Measurements from ENCODE around the gene KRT33B. TPM values are rescaled to one million over a fixed set of nuclear protein-coding genes. Genes with fewer than 3 reads are reported as not detected.

The KRT33B gene
- total RNA-seq, 4 donors from 2014 or later, result not detected

GRCh38 chr17:41407226-41407625 is 37.6 kb upstream of the KRT33B start:
- 96 to 97% methylated on average over 3 to 7 of the region's 10 CpGs for WGBS, 2 donors (ENCODE audit: low coverage in 1 of 2)
- Histone ChIP-seq H3K36me3 (no peaks in the 10 kb centered on the region), H3K4me3 (no peak overlapping the region)

GRCh38 chr17:41406205-41406604 is 36.6 kb upstream of the KRT33B start:
- H3K9me3 ChIP-seq, result no peaks in the 10 kb centered on the region
- no peak overlapping the region for H3K27ac ChIP-seq
- no peaks in the 10 kb centered on the region for H3K36me3 ChIP-seq
- no peak for ATAC-seq
- no peak overlapping the region for H3K4me3 ChIP-seq
- TF ChIP-seq POLR2A (IDR thresholded peaks at IDR 0.05) (no peak), POLR2AphosphoS5 (IDR thresholded peaks at IDR 0.05) (no peak), EP300 (IDR thresholded peaks at IDR 0.05) (no peak)
- 33 to 88% methylated on average over 1 to 4 of the region's 5 CpGs for whole genome bisulfite sequencing, 2 donors (ENCODE audit: low coverage in 1 of 2)
- no peaks in the 10 kb centered on the region for H3K27me3 ChIP-seq
- H3K4me1 ChIP-seq, result peaks cover 0 to 23% (median 3%) of the 10 kb centered on the region in 3 donors

More at GRCh38 chr17:41407226-41407625, 37.6 kb upstream of the KRT33B start:
- Histone ChIP-seq H3K27me3 (no peaks in the 10 kb centered on the region), H3K4me1 (peaks cover 0 to 18% (median 3%) of the 10 kb centered on the region in 3 donors), H3K9me3 (no peaks in the 10 kb centered on the region), H3K27ac (no peak overlapping the region)
- ATAC-seq, result no peak
- TF ChIP-seq CTCF (IDR thresholded peaks at IDR 0.05), result no peak
- TF ChIP-seq EP300 (IDR thresholded peaks at IDR 0.05), result no peak
- TF ChIP-seq POLR2AphosphoS5 (IDR thresholded peaks at IDR 0.05), result no peak
- TF ChIP-seq POLR2A (IDR thresholded peaks at IDR 0.05), result no peak

GRCh38 chr17:41404024-41404671 is 34.5 kb upstream of the KRT33B start:
- ATAC-seq, result no peak
- Histone ChIP-seq H3K36me3 (no peaks in the 10 kb centered on the region), H3K4me3 (no peak overlapping the region), H3K4me1 (peaks cover 0 to 23% (median 3%) of the 10 kb centered on the region in 3 donors), H3K9me3 (no peaks in the 10 kb centered on the region), H3K27me3 (no peaks in the 10 kb centered on the region), H3K27ac (peak overlapping the region in 1 of 4 donors; percentile 71)
- TF ChIP-seq EP300 (IDR thresholded peaks at IDR 0.05) (no peak), POLR2AphosphoS5 (IDR thresholded peaks at IDR 0.05) (no peak), POLR2A (IDR thresholded peaks at IDR 0.05) (no peak), CTCF (IDR thresholded peaks at IDR 0.05) (no peak)
- 27 to 52% methylated on average over 4 to 6 of the region's 7 CpGs for WGBS, 2 donors (ENCODE audit: low coverage in 1 of 2)

GRCh38 chr17:41403404-41404023 is 33.9 kb upstream of the KRT33B start:
- no peaks in the 10 kb centered on the region for H3K9me3 ChIP-seq
- ATAC-seq, result no peak
- peaks cover 0 to 23% (median 3%) of the 10 kb centered on the region in 3 donors for H3K4me1 ChIP-seq
- H3K27ac ChIP-seq, result peak overlapping the region in 1 of 4 donors; percentile 71
- no peak overlapping the region for H3K4me3 ChIP-seq
- WGBS, 2 donors (ENCODE audit: low coverage in 1 of 2), result 56 to 63% methylated on average over 4 of the region's 4 CpGs
- H3K36me3 ChIP-seq, result no peaks in the 10 kb centered on the region
- H3K27me3 ChIP-seq, result no peaks in the 10 kb centered on the region
- TF ChIP-seq EP300 (IDR thresholded peaks at IDR 0.05), result no peak
- no peak for TF ChIP-seq POLR2A (IDR thresholded peaks at IDR 0.05)
- no peak for TF ChIP-seq CTCF (IDR thresholded peaks at IDR 0.05)
- TF ChIP-seq POLR2AphosphoS5 (IDR thresholded peaks at IDR 0.05), result no peak

- Histone ChIP-seq H3K4me1 (peaks cover 0 to 23% (median 3%) of the 10 kb centered on the region in 3 donors), H3K27me3 (no peaks in the 10 kb centered on the region), H3K27ac (peak overlapping the region in 1 of 4 donors; percentile 71), H3K4me3 (no peak overlapping the region), H3K36me3 (no peaks in the 10 kb centered on the region), H3K9me3 (no peaks in the 10 kb centered on the region)
- TF ChIP-seq POLR2AphosphoS5 (IDR thresholded peaks at IDR 0.05), result no peak
- TF ChIP-seq EP300 (IDR thresholded peaks at IDR 0.05), result no peak
- TF ChIP-seq POLR2A (IDR thresholded peaks at IDR 0.05), result no peak
- no peak for TF ChIP-seq CTCF (IDR thresholded peaks at IDR 0.05)
- ATAC-seq, result no peak
- 48 to 51% methylated on average over 3 to 5 of the region's 5 CpGs for WGBS, 2 donors (ENCODE audit: low coverage in 1 of 2)
Observed at GRCh38 chr17:41402161-41402560, 32.5 kb upstream of the KRT33B start.
